ENCODE data around the gene LRIG1.

LRIG1 gene

DNA sequence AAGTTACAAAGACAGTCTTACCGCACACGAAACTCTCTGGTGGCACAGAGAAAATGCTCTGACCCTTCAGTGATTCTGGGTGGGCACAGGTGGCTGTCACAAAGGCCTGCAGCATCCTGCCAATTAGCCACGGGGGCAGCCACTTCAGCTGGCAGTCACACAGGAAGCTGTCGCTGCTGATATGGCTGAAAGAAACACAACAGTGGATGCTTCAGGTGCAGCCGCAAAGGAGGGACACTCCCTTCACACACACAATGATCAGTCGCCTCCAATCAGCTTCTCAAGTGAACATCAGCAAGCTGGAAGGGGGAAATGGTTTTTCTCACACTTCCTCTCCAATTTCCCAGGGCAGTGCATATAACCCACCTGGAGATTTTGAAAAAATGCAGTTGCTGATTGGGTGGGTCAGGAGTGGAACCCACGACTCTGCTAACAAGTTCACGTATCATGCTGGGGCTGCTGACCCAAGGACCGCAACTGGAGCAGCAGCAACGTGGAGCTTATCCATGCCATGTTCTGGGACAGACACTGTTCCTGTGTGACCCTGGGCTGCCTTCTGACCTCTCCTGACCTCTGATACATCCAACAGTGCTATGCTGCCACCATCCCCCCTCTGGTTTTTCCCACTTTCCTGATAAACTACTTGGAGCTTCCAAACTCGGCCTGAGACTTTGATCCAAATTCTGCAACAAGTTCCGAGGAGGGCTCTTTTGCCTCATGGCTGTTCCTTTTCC, 106.6 kb downstream of the LRIG1 start:
- in situ Hi-C loops (cut with MboI; ENCODE audit: low sequenced_read_pairs): no loop called here

DNA sequence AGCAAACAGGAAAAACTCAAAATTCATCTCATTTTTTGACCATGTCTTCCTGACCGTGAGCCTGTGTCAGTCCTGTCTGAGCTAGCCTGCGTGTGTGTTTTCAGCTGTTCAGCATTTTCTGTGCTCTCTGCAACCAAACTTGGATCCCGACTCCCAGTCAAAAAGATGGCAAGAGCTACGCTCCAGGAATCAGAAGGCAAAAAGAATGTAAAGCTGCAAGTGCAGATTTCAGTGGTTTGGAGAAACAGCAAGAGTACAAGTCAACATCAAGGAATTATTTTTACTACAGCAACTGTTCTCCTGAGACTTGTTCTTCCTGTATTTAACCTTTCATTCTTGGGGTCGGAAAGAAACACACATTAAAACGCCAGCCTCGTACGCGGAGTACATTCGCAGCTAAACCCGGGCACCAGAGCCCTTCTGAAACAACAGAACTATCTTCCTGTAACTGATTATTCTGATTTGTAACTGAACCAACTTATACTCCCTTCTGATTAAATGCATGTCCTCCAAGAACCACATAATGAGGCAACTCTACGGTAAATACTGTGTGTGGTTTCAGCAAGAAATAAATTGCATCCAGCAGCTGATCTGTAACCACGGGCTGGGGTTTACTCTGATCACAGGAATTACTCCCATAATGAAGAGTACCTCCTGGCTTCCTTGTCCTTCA, 107.4 kb downstream of the LRIG1 start:
- in situ Hi-C loops (cut with MboI; ENCODE audit: low sequenced_read_pairs): no loop called here

DNA sequence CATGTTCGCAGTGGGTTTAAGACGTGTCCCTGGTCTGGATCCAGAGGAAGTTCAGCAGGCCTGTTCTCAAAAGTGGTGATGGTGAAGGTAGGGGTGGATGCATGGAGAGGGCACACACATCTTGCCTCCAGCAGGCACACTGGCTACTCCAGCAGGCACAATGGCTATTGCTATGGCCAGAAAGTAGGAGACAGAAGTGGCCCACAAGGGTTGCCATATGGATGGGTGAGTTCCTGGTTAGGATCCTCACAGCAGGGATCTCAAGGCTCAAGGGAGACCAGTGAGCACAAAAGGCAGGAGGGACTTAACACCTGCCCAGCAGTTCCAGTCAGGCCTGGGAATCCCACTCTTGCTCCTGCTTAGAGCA, 107.9 kb downstream of the LRIG1 start:
- in situ Hi-C loops (cut with MboI; ENCODE audit: low sequenced_read_pairs): no loop called here

GRCh38 chr3:66392512-66392911, 108.3 kb downstream of the LRIG1 start:
- in situ Hi-C loops (cut with MboI; ENCODE audit: low sequenced_read_pairs): no loop called here

DNA sequence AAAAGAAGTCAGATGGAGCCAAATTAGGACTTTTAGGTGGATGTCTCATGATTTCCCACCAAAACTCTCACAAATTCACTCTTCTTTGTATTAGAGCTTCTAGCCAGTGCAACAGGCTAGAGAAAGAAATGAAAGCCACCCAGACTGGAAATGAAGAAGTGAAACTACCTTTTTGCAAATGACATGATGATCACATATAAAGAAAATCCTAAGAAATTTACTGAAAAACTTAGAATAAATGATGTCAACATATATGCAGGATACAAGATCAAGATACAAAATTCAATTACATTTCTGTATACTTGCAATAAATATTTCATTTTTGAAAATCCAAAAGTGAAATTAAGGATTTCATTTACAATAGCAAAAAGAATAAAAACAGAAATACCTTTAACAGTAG, 110.8 kb downstream of the LRIG1 start:
- in situ Hi-C loops (cut with MboI; ENCODE audit: low sequenced_read_pairs): no loop called here

- in situ Hi-C loops (cut with MboI; ENCODE audit: low sequenced_read_pairs): no loop called here
Measured at GRCh38 chr3:66386925-66387650, 113.7 kb downstream of the LRIG1 start.

DNA sequence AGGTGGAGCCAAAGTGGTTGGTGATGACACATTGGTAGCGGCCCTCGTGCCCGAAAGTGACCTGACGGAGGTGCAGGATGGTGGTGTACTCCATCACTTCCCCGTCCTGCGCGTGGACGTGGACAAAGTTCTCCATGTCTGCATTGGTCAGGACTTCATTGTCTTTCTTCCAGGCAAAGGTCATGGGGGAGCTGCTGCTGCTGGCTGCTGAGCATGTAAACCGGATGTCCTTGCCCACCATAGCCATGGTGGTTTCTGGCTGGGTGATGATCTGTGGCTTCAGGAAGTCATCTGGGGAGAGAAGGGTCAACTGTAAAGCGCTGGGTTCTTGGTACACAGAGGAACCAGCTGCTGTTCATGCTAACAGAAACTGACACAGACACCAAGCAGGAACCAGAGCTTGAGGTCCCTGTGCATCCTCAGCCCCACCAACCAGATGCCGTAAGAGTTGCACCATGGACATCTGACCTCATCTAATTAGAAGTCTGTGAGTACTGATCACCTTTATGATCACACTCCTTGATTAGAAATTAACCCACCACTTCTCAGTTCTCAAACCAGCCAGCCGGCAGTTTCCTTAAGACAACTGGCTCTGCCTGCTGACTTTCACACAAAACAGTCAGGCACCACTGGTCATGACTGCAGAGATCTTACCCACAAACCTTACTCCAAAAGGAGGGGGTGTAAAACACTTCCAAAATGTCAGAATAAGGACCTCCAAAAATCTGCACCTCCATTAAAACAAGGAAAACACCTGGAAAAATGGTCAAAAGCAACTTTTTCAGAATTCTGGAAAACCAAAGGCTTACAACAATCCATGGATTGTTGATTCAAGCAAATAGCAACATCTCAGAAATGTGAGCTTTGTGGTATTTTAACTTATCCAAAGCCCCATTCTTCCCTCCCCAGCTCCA, 114.6 kb downstream of the LRIG1 start:
- in situ Hi-C loops (cut with MboI; ENCODE audit: low sequenced_read_pairs): no loop called here

DNA sequence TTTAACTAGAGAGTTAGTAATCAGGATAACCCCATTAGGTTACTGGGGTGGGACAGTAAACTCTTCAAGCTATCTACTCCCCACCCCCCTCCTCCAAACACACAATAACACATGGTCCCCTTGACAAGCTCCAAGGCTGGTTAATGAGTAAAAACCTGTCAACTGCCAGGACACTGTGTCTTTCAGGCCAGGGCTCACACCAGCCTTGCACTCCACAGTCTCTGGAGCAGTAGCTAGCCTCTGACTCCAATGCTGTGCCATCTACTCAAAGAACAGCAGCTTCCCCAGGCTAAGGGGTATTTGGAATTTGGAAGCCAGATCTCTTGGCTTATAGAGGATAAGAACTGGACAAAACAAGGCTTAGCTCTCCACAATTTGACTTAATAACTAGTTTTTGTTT, 115.8 kb downstream of the LRIG1 start:
- in situ Hi-C loops (cut with MboI; ENCODE audit: low sequenced_read_pairs): no loop called here

DNA sequence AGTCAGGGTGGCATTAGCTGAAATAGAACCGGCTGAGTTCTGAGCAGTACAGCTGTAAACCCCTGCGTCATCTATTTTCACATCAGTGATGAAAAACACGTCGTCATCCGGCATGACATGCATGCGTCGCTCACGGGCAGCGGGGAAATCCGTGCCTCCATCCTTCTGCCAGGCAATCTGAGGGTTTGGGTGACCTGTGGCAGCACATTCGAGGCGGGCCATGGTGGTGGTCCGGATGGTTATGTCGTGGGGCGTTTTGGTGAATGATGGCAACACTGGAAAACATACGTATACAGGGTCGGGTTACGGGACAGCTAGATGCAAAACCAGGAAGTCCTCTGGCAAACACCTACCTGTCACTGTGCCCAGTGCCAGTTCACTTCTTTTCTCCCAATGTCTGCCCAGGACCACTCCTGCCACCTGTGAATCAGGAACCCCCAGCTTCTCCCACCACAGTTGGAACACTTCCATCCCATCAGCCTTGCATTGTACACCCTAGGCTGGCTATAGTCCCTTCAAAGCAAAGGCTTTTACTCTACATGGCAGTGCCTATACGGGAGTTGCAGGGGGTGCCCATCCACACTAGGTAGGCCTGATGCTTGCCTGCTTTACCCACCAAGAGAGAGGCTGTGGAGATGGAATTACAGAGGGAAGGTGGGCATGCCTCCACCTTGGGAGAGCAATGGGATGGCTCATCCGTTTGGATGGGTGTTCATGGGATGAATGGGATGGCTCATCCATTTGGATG, 116.7 kb downstream of the LRIG1 start:
- in situ Hi-C loops (cut with MboI; ENCODE audit: low sequenced_read_pairs): no loop called here

DNA sequence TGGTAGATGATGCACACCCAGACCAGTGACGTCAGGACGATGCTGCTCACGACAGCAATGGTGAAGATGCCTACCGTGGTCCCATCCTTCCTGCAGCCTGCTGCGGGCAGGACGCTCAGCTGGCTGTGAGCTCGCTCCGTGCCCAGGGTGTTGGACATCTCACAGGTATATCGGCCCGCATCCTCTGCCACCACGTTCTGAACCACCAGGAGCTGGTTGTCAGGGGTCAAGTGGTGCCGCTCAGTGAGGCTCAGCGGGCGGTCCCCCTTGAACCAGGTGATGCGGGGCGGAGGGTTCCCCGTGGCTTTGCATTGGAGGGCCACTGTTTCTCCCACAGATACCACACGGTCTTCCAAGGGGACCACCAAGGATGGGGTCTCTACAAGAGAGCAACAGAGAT, 117.8 kb downstream of the LRIG1 start:
- in situ Hi-C loops (cut with MboI; ENCODE audit: low sequenced_read_pairs): no loop called here

DNA sequence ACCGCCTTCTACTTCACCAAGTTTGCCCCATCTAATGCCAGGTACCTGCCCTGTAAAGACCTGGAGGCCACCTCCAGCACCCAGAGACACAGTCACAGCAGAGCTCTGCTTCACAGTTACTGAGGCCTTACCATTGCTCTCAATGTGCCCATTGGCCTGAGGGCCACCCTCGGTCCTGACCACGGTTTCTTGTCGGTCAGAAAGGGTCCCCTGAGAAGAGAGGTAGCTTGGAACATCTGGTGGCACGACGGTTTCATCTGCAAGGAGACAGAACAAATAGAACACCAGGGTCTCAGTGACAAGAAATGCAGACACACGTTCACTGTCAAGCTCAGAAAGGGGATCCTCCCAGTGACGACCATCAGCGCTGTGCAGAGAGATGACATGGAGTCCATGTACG, 118.7 kb downstream of the LRIG1 start:
- in situ Hi-C loops (cut with MboI; ENCODE audit: low sequenced_read_pairs): no loop called here

DNA sequence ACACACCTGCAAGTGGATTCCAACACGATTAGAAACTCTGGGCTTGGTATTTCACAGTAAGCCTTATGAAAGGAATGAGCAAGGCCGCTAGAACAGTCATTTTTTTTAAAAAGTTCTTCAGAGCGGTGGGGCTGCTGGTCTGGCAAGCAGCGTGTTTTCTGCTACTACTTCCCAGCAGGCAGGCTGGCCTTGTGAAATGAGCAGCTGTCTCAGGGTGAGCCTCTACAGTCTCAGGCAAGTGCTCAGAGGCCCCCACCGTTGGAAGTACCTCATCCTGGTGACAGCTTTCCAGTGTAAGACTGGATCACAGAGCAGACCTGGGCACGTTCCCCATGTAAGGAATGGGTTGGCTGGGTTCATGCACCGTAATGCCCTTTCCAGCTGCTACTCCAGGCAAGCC, 119.2 kb downstream of the LRIG1 start:
- in situ Hi-C loops (cut with MboI; ENCODE audit: low sequenced_read_pairs): no loop called here

GRCh38 chr3:66380200-66380932, 120.5 kb downstream of the LRIG1 start:
- in situ Hi-C loops (cut with MboI; ENCODE audit: low sequenced_read_pairs): no loop called here

DNA sequence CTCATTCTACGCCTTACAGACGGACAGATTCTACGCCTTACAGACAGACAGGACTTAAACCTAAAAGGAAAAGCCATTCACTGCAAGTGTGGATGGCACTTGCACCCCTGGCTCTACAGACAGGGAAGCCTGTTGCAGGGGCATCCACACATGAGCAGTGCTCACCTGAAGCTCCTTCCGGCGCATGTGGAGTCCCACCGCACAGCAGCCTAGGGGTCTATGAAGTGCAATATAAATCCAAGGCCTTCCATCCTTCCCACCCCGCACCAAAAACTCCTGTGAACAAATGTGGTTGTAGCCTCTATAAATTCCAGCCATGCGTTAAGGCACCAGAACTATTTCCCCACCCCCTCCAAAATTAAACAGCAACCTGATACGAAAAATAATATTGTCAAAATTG, 121.3 kb downstream of the LRIG1 start:
- in situ Hi-C loops (cut with MboI; ENCODE audit: low sequenced_read_pairs): no loop called here

GRCh38 chr3:66378256-66378655, 122.6 kb downstream of the LRIG1 start:
- in situ Hi-C loops (cut with MboI; ENCODE audit: low sequenced_read_pairs): no loop called here

DNA sequence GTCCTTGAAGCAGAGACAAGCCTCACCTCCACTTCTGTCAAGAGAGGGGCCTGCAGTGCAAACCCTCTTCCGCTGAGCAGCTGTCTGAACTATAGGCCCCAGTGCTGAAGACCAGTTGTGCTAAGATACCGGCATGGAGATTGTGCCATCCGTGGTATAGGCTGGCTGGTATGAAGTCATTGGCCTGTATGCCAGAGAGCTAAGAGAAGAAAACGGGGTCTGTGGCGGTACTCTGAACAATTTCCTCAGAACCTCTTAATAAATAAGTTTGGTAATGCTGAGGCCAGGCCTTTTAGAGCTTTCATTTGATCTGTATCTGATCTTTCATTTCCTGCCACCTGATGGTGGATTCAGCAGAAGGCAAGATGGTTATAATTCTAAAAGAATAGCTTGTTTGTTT, 123.0 kb downstream of the LRIG1 start:
- in situ Hi-C loops (cut with MboI; ENCODE audit: low sequenced_read_pairs): no loop called here

DNA sequence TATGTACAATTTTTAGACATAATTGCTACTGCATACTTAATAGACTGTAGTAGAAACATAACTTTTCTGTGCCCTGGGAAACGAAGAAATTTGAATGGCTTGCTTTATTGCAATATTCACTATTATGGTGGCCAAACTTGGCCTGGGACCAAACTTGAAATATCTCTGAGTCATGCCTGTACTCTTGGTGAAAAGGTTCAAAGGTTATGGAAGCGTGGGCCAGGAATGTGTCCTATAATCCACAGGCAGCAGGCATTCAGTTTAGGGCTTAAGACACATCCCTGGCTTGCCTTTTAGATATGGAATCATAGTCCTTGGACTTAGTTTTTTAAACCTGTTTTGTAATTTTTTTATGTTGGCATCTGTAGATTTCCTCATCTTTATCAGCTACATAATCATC, 124.3 kb downstream of the LRIG1 start:
- in situ Hi-C loops (cut with MboI; ENCODE audit: low sequenced_read_pairs): no loop called here

DNA sequence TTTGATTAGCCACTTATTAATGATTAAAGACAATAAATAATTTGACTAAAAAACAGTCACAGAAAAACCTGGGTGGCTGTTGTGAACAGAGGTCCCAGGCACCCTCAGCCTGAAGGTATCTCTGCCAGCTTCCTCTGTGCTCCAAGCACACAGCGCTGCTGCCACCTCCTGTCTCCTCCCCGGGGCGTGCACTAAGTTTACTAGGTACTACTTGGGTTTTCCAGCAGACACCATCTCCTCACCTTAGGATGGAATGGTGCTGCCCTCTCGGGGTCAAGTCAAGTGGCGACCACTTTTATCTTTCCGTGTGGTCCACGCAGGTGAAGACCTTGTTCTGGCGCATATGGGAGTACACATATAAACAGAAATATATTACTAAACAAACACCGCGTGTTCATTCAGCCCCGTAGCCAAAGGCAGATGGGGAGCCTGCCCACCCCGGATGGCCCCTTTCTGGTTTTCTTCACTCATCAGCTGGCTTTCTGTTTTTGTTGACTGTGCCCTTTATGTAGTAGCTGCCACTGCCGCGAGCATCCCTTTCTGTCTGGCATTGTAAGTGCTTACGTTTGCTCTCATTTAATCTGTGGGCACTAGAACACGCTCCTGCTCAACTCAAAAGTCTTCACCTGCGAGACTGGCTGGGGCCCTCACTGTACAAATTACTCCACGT, 128.0 kb downstream of the LRIG1 start:
- in situ Hi-C loops (cut with MboI; ENCODE audit: low sequenced_read_pairs): no loop called here

DNA sequence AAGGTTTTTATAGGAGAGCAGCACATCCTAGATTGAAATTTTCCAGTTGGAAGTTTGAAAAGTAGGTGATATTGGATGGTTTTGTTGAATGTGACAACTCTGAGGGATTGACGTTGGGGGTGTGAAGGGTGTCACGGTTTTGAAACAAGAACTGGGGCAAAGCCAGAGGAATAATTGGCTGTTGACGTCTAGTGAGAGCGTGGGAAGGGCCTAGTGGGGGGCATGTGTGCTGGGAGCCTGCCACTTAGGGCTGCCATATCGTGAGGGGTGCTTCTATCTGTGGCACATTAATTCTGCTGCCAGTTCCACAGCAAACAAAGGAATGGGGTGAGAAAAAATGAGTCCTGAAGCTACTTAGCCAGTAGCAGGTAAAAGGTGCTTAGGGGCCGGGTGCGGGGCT, 129.4 kb downstream of the LRIG1 start:
- in situ Hi-C loops (cut with MboI; ENCODE audit: low sequenced_read_pairs): no loop called here

All from HL-60/S4 treated with retinoic acid at 250 ng/mL for 4 days and 3 days (cell line).